SKM-1 (cell line): ENCODE results near the gene PTPRA.
"Not testable (repeated sequence)": the region's sequence is repeated elsewhere in the genome, so short reads cannot be mapped to it uniquely, and the experiment has no call there.

Experiments
- DNase-seq: peaks from one replicate; lab custom pipeline; 2025; ENCODE audit not compliant: unreplicated experiment; lab: John Stamatoyannopoulos, UW

PTPRA gene

GRCh38 chr20:2993250-2993649 lies 120.0 kb downstream of the PTPRA start:
- DNase-seq: no peak

- DNase-seq: no peak
Measured at GRCh38 chr20:2995796-2996195, 122.5 kb downstream of the PTPRA start.

GRCh38 chr20:2998728-2999127 lies 125.4 kb downstream of the PTPRA start:
- DNase-seq: no peak

DNA sequence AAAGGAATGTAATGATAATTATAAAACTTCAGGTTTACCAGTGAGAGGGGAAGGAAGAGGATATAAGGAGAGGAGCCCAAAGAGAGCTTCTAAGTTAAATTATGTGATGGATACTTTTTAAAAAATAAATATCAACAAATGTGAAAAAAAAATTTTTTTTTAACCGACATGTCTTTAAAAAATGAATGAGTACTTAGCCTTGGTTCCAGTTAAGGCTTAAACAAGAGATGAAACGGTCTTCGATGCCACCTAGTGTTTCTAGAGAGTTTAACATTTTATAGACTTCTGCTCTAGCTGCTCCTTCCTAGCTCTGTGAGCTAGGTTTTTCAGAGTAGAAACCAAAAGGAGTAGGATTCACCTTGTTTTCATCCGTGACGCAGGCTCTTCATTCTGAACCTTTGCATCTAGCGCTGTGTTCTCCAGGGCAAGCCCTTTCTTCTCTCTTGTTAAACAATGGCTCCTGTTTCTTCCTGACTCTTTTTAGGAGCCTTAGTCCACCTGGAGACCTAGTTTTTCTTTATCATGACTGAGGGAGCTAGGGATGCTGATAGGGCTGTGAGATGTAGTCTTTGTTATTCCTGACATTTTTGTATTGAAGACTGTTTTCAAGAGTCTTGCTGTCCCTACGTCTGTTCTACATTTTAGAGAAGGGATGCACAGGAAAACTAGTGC lies 127.7 kb downstream of the PTPRA start:
- DNase-seq: peak; percentile 10

DNA sequence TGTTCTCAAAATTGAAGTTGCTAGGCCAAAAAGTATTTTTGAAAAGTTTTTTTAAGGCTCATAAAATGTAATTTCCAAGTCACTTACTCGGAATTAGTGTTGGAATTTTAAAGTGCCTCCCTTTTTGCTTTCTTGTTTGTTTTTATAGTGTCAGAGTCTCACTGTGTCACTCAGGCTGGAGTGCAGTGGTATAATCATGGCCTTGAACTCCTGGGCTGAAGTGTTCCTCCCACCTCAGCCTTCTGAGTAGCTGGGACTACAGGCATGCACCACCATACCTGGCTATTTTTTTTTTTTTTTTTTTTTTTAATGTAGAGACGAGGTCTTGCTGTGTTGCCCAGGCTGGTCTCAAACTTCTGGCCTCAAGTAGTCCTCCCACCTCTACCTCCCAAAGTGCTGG lies 130.1 kb downstream of the PTPRA start:
- DNase-seq: no peak

DNA sequence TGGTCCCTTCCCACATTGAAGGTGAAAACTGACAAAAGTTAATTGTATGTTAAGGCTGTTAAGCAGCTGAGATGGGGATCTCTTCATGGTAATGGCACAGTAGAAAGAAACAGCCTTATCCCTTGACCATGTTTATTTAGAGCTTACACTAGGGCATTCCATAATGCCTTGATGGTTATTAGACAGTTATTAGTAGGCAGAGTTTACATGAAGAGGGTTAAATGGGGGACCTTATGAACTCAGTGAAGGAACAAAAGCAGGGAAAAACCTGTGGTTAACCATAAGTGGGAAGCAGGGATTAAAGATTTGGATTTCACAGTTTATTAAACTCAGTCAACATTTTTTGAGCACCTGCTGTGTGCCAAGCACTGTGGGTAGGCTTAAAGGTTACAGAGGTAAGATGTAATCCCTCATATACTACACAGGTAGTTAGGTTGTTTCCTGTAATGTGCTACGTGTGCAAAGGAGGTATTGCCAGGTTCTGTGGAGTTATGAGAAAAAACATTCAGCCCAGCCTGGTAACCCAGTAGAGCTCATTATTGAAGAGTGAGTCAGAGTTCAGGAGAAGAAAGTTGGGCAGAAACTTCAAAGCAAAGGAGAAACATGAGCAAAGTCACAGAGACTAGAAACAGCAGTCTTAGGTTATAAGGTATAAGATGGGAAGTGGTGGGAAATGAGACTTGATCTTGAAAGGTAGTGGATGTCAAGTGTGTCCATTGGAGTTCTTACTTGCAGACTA lies 137.9 kb downstream of the PTPRA start:
- no peak for DNase-seq

GRCh38 chr20:3011752-3012151 lies 138.5 kb downstream of the PTPRA start:
- no peak for DNase-seq

GRCh38 chr20:3013771-3014170 lies 140.5 kb downstream of the PTPRA start:
- DNase-seq: no peak

DNA sequence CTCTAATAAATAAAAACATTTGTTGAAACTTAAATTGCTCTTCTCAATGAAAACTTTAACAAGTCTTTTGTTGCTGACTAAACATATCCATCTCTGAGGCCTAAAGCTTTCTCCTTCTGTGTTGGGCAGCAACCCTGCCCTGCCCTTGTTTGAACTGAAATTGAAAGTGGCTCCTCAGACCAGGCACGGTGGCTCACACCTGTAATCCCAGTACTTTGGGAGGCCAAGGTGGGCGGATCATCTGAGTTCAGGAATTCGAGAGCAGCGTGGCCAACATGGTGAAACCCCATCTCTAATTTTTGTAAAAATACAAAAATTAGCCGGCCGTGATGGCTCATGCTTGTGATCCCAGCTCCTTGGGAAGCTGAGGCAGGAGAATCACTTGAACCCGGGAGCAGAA lies 140.9 kb downstream of the PTPRA start:
- DNase-seq: no peak

DNA sequence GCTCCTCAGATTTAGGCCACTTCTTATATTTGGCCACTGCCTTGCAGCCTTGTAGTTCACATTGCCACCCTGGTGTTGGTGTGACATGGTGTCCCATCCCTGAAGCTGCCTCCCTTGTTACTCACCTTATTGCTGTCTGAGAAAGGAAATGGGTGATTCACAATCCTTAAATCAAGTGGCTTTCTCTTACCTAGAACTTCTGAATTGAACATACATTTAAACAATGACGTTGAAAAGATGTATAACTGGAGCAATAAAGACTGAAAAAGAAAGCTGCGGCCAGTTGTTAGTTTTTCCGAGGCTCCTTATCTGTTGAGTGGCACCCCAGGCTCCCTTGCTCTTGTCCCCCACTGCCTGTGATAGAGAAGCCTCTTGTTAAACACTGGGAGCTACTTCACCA lies 141.4 kb downstream of the PTPRA start:
- DNase-seq: no peak

GRCh38 chr20:3015302-3015701 lies 142.0 kb downstream of the PTPRA start:
- DNase-seq: not testable (repeated sequence)

DNA sequence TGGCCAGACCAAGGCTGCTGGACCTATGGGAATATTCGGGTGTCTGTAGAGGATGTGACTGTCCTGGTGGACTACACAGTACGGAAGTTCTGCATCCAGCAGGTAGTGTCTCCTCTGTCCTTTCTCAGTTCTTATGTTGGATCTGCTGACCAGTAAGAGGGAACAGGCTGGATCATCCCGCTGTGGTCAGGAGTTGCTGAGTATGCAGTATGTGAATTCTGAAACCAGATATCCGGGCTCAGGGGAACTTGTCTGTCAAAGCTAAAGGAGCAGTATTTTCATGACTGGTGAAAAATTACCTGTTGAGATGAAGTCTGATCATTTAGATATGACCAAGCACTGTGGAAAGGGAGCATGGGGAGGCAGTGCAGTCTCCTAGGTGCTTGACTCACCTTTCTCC lies 148.0 kb downstream of the PTPRA start:
- no peak for DNase-seq

GRCh38 chr20:3021777-3022176 lies 148.5 kb downstream of the PTPRA start:
- DNase-seq: no peak

DNA sequence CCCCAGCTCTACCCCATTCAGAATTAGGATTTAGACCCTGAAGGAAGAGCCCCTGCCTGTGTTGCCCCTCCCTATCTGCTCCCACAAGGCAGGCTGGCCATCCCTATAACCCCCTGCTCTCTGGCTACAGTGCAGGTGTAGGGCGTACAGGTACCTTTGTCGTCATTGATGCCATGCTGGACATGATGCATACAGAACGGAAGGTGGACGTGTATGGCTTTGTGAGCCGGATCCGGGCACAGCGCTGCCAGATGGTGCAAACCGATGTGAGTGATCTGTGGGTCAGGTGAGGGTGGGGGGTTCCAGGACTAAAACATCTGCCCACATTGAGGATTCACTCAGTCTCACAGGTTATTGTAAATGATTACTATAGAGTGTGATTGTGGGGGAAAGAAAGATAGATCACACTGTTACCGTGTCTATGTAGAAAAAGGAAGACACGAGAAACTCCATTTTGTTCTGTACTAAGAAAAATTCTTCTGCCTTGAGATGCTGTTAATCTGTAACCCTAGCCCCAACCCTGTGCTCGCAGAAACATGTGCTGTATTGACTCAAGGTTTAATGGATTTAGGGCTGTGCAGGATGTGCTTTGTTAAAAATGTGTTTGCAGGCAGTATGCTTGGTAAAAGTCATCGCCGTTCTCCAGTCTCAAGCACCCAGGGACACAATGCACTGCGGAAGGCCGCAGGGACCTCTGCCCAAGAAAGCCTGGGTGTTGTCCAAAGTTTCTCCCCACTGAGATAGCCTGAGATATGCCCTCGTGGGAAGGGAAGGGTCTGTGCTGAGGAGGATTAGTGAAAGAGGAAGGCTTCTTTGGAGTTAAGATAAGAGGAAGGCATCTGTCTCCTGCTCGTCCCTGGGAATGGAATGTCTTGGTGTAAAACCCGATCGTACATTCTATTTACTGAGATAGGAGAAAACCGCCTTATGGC lies 149.5 kb downstream of the PTPRA start:
- not testable (repeated sequence) for DNase-seq

DNA sequence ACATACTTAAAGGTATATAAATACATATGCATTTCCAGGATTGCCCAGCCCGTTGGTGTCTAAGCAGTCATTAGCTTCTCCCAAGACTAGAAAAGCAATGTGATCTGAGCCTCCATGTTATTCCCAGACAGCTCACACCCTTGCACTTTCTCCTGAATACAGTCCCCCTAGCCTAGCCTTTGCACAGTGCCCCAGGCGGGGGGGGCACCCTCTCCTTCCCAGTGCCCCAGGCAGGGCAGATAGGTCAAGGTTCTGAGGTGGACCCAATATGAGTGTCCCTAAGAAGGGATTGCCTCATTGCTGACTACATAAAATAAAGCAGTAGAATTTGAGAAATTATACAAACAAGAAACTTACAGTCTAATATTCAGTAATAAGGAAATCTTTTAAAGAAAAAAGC lies 154.7 kb downstream of the PTPRA start:
- DNase-seq: no peak

- DNase-seq: no peak
Measured at GRCh38 chr20:3031524-3032147, 158.4 kb downstream of the PTPRA start.

- DNase-seq: no peak
Measured at GRCh38 chr20:3032624-3033023, 159.3 kb downstream of the PTPRA start.

GRCh38 chr20:3037654-3038053 lies 164.4 kb downstream of the PTPRA start:
- DNase-seq: no peak

DNA sequence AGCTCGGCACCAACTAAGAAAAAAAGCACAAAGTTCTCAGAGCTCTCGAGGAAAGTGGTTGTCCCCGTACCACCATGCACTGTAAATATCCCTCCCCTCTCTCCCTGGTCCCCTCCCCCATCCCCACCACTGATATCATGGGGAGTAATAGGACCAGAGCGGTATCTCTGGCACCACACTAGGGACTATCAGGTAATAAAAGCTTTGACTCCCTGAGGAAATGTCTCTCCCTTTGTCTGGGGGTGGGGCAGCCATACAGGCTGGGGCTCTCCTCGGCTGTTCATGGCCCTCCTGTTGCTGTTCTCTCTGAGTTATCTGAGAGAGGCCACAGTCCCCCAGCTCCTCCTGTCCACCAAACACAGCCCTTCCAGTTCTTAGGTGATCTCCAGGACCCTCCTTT lies 165.2 kb downstream of the PTPRA start:
- no peak for DNase-seq

- DNase-seq: no peak
Measured at GRCh38 chr20:3039426-3039825, 166.1 kb downstream of the PTPRA start.

DNA sequence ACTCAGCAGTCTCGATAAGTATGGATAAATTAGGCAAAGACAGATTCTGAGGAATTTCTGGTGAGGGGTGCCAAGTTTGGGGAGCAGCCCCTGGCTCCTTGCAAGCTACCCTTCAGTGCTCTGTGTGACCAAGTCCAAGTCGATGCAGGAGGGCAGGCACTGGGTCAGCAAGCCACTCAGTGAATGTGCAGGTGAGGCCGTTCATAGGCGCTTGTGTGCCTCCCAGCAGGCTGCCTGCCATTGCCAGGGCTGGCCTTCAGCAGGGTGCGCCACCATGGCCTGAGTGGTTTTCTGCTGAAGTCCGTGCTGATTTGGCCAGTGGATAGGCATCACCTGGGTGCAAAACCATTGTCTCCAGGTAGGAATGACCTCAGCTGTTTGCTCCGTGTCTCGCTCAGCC lies 166.8 kb downstream of the PTPRA start:
- no peak for DNase-seq
